Left colon (tissue), 2 donors: ENCODE measurements around the gene FAM204A. TPM values are rescaled to one million over a fixed set of nuclear protein-coding genes. Genes with fewer than 3 reads are reported as not detected.

Experiments used
- ATAC-seq: fragments of 200-7000 bp; cut with Tn5 transposase; one replicate; pipeline ENCODE4 v1.9.1; 2020; ENCODE audit warnings: mild to moderate bottlenecking, moderate library complexity
- DNase-seq, 2 donors: peaks; one replicate each; pipeline ENCODE4 v3.0.0-alpha.2; 2020
- intact Hi-C, 2 donors: fragments of 100-400 bp; cut with DNase I in 1 of 2; cut with micrococcal nuclease in 1 of 2; formaldehyde crosslinking; loops; one replicate each; pipeline versions ENCODE4 v1.11.2 to v1.14.0; 2022; cut with DNase I, micrococcal nuclease
- total RNA-seq, 2 donors: library from RNA; stranded (reverse); fragmentation: NEBNext Ultra II Directional; extraction: Animal tissue kit (Norgen Biotek cat#: 25700); gene quantifications; one replicate each; pipeline ENCODE4 v1.2.1, GENCODE V29; 2021
- donor health status: DM: no; HTN: no; CAD: no.
- donor health status: DM: yes; HTN: yes; CAD: no.

Gene FAM204A
- total RNA-seq, 2 donors from 2014 or later: 48.8 to 49.5 TPM

DNA sequence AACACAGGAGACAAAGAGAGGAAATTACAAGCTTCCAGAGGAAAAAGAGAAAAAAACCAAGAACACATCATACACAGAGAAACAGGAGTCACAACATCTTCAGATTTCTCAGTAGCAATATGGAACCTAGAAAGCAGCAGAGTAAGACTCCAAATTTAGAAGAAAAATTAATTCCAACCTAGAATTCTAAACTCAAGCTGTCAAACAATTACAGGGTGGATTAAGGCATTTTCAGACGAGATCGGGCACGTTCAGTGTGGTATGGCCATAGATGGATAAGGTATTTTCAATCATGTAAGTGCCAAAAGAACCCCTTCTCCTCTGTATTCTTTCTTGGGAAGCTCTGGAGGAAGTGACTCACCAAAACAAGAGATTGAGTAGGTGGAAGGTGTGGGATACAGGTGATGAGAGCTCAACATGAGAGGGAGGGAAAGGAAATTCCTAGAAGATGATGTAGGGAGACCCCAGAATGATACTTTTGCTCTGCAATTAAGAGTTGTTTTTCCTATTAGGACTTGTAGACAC lies 51.6 kb downstream of the FAM204A start:
- intact Hi-C loops: no loop called here
- ATAC-seq (no peak), DNase-seq (no peak)

DNA sequence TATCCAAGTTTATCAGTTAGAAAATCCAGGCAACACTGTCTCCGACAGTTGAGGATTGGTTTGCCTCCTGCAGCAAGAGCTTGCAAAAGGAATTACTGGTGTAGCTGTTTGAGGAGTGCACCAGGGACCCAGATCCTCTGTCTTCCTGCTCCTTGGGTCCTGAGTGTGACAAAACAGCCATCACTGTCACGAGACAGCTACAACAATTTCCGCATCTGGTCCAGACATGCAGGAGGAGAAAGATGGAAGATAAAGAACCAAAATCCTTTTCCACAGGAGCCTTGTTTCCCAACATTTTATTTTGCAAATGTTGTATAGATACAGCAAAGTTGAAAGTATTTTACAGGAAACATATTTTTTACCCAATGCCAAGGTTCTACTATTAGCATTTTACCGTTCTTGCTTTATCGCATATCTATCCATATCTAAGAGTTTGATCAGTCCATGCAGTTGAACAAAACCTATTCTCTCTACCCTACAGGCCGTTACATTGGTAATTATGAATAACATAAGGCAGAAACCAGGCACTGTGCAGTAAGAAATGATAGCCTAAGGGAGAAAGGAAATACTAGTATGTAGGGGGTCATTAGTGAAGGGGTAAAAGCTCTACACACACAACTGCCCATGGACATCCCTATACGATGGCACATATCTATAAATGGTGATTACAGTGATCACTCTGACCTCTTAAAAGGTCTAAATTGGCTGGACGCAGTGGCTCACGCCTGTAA lies 54.9 kb downstream of the FAM204A start:
- intact Hi-C loops: no loop called here
- no peak for ATAC-seq
- DNase-seq: no peak

DNA sequence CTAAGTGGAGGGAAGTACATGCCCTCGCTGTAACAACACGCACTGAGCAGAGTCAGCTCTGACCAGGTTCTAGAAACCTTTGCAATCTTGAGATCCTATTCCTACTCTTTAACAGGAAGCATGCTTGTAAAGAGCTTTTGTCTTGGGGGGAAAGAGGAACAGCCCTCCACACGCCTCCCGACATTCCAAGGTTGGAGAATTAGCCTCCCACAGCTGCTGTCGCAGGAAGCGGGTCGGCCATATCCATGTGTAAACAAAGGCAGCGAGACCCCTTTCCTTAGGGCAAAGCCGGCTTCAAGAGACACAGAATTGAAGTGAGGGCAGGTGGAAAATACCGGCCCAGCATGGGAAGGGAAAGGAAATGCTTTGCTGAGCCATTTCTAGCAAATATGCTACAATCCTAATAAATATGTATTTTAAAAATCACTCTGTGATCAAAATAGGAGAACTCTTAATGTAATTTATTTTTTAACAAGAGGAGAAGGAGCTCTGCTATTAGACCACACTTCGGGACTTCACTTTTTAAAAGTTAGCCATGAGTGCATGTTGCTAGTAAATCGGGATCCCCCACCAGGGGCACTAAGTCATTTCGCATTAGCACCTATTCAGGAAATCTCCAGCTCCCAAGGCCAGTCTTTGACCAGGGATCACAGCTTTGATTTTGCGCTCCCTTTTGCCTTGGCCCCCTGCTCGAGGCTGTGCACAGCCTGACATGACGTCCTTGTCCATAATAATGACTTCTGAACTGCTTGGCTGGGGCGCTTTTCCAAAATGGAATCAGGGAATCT lies 55.9 kb downstream of the FAM204A start:
- no peak for ATAC-seq
- intact Hi-C loops: no loop called here
- no peak for DNase-seq

DNA sequence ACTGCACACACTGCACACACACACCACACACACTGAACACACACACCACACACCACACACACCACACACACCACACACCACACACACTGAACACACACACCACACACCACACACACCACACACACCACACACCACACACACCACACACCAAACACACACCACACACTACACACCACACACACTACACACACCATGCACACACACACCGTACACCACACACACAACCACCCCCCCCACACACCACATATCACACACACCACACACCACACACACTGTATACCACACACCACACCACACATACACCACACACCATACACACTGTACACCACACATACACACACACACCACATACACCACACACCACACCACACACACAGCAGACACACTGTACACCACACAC lies 59.5 kb downstream of the FAM204A start:
- intact Hi-C loops: no loop called here
- DNase-seq: no peak
- ATAC-seq: no peak

DNA sequence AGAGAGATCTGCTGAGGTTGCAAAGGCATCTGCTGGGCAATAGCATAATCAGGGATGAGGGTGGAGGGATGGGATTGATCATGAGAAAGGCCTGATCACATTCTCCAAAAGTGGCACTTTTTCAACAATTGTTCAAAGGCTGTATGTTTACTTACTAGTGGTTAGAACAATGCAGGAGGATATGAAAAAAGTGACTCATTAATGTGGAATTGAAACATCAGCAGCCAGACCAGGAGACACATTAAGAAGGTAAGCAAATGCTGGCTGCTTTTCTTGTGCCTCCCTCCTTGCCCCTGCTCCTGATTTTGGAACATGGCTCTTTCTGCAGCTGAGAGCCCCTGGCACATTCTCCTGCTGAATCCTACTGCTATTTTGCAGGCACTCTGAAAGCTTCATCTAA lies 63.5 kb downstream of the FAM204A start:
- no peak for DNase-seq
- intact Hi-C loops: no loop called here
- no peak for ATAC-seq

DNA sequence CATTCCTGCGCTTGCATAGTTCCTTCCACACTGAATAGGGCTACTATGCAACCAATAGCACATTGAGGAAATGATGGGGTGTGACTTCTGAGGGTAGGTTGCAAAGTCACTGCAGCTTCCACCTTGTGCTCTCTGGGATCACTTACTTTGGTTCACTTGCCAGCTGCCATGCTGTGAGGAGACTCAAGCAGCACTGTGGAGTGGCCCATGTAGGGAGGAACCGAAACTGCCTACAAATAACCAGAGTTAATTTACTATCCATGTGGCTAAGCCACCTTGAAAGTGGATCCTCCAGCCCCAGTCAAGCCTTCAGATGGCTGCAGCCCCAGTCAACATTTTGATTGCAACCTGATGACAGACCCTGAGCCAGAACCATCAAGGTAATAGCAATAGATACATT lies 64.3 kb downstream of the FAM204A start:
- DNase-seq (no peak), ATAC-seq (no peak)
- intact Hi-C loops: no loop called here

DNA sequence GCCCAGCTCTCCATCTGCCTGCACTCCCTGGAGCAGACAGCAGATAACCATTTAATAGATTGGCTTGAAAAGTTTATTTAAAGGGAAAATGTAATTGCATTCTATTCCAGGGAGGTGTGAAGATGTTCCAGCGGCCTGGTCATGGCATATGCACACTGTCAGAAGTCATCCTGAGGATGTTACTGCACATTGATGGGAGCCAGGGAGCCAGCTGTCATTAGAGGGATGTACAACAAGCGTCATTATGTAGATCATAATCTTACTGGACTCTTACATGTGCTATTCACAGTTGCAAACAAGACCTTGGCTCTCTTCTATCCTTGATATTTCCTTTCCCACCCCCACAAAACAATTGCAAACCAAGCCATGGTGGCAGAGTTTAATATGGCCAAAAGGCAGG lies 65.4 kb downstream of the FAM204A start:
- intact Hi-C loops: no loop called here
- DNase-seq (no peak), ATAC-seq (no peak)

DNA sequence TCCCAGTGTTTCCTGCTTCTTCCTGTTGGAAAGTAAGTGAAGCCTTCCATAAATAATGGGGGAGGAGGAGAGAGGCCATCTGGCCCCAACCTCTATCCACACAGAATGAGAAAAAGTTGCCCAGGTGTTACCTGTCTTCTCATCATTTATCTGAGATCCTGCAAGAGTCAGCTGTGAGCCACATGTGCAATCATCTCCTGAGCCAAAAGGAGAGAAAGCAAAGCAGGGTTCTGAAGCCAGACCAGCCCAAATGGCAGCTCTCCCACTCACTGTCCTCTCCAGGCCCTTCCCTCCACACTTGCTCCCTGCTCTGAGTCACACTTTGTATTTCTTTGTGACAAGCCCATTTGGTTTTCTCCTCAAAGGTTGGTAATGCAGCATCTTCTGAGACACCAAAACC lies 65.9 kb downstream of the FAM204A start:
- no peak for ATAC-seq
- intact Hi-C loops: no loop called here
- peak in 1 of 2 donors; percentile 26 for DNase-seq

DNA sequence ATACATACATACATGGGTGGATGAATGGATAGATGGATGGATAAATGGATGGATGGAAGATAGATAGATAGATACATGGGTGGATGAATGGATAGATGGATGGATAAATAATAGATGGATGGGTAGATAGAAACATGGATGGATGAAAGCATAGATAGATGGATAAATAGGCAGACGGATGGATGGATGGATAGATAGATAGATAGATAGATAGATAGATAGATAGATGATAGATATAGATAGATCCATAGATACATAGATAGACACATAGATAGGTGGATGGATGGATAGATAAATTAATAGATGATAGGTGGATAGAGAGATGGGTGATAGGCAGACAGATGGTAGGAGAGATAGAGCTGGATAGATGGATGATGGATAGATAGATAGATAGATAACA lies 68.5 kb downstream of the FAM204A start:
- ATAC-seq (no peak), DNase-seq (no peak)
- intact Hi-C loops: no loop called here

DNA sequence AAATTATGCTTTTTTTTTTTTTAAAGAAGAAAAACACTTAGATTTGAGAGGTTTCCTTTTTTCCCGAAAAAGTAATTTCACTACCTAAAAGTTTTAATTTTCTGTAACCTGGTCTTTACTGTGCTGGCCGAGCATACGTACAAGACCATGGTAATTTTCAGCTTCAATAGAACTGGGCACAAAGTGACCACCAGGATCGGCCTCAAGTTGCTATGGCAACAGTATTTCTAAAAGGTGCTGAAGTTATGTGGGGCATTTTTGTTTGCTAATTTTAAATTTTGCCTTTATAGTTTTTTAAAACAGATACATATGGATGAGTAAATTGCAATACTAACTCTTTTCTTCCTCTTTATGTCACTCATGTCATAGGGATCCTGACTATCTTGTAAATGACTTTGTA lies 69.4 kb downstream of the FAM204A start:
- DNase-seq: no peak
- intact Hi-C loops: no loop called here
- no peak for ATAC-seq

DNA sequence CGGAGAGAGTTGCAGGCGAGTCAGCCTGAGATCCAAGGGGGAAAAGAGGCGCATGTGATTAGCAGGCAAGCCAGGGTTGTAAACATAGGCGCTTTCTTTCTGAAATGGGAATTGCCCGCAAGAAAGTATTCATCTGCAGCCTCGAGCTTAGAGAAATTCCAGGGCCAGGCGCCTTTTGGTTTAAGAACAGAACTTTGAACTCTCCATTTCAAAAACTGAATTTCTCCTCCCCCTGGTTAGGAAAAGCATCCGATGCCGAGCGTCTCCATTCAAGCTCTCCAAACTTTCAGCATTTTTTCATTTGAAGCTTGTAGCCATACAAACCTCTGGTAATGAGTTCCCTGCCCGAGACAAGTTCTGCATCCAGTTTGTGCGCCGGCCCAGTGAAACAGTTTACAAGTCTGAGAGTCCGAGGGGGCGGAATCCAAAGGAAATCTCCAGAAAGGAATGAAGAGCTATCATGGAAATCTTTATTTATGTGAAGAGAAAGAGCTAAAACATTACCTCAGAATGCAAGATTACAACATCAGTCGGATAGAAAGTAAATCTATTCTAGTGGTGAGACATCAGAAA lies 69.9 kb downstream of the FAM204A start:
- DNase-seq: no peak
- intact Hi-C loops: no loop called here
- ATAC-seq: no peak

DNA sequence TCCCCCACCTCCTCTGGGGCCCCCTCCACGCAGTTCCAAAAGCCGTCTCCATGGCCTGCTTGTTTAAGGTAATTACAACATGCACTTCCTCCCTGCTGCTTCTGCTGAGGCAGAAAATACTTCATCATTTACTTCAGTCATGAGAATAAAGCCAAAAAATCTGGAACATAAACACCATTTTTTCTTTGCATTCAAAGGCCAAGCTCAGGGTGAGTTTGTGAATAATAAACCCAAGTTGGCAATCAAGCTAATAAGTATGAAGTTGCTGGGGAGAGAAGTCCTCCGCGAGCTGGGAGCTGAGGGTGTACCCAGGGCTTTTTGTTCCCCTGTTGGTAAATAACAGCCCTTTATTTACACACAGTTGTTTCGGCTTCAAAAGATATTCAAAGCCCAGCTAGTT lies 70.5 kb downstream of the FAM204A start:
- intact Hi-C loops: no loop called here

DNA sequence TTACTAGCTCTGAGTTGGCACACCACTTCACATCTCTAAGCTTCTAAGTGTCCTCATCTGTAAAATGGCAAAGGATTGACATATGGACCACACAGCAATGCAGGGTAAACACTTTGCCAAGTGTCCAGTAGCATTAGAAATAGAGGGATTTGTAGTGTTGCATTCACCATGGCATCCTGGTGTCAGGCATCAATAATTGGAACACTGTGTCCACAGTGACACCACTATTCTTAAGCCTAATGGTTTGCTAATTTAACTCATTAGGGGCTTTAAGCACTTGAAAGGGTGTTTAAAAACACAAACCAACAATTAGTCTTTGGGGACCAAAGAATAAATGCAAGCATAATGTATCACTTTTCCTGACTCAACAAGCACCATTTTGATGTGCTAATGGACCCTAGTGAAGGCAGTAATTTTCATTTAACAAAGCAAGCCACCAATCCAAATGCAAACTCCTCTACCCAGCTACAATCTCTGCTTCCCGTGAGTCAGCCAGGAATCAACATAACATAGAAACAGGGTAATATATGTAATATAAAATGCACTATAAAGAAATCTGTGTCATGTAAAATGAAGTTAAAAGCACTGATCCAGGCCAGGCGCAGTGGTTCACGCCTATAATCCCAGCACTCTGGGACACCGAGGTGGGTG lies 75.9 kb downstream of the FAM204A start:
- DNase-seq: no peak
- intact Hi-C loops: no loop called here
- no peak for ATAC-seq

More for the DNA sequence above, 70.5 kb downstream of the FAM204A start:
- ATAC-seq: no peak
- DNase-seq: no peak

DNA sequence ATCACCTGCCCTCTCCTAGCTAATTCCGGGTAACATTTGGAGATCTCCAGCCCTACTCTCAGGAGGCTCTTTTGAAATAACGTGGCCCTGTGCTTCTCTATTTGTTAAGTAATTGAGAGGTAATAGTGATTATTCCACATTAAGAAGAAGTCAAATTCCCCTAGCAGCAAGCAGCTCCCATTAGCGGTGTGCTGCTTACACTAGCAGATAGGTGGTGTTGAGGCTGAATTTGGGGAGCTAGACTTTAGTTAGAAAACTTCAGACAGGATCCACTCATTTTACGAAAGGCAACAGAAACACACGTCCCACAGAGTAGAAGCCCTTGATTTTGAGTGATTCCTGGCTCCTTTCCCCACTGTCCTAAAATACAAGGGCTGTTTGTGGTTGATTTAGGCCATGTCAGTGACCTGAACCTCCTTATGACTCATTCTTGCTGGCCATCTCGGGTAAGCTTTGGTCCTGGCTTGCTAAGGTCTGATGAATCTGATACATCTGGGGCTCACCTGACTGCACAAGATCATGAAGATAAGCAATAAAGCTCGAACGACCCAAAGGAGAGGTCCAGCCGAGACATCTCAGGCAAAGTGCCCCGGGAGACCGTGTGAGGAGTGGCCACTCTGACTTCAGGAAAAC lies 77.2 kb downstream of the FAM204A start:
- no peak for ATAC-seq
- DNase-seq: no peak
- intact Hi-C loops: no loop called here

DNA sequence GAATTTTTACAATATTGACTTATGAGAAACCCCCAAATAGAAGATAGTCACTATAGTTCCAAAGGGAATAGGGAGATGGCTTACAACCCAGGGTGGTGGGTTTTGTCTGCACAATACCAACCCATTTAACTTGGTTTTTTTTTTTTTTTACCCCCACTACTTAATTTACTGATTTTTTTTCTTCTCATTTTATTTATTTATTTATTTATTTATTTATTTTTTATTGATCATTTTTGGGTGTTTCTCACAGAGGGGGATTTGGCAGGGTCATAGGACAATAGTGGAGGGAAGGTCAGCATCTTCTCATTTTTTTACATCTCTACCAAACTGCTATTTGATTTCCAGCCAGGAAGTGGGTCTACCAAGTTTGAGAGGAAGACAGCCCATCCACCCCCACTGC lies 77.9 kb downstream of the FAM204A start:
- DNase-seq: no peak
- ATAC-seq: no peak
- intact Hi-C loops: no loop called here

DNA sequence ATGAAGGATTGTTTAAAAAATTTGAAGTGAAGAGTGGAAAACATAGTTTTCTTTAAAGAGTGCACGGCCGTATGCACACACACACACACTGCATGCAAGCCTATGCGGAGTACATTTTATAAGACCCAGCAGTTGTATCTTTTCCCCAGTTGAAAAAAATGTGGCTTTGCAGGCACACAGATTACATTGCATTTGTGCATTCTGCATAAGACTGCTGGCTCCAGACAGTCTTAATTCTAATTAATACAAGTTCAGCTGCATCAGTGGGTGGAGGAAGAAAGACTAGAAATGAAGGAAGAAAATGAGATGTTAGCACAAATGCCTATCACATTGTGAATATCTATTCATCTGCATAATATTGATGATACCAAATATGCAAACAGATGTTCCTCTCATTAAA lies 79.6 kb downstream of the FAM204A start:
- intact Hi-C loops: no loop called here
- no peak for ATAC-seq
- DNase-seq: no peak

DNA sequence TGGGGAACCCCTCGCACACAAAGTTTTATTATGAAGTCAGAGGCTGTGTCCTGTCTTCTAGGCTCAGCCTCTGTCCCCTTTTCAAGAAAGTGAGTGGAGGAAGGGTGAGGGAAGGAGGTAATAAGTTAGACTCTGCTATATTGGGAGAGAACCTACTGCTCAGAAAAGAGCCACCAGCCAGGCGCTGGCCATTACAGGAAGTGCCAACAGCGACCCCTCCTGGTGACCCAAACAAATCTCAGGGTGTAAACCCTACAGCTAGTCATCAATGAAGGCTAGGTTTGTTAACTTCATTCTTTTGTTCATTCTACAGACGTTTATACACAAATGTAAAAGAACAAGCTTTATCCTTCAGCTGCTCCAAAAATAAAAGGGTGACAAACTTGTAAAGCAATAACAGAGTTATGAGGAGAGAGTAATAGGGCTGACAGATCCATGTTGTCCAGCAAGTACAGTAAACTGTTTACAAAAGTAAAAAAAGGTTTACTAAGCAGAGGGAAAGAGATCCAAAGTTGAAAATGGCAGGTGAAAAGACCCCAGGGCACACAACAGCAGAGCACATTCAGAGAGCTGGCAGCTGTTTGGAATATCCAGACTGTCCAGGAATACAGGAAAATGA lies 82.7 kb downstream of the FAM204A start:
- peak in 1 of 2 donors; percentile 49 for DNase-seq
- intact Hi-C loops: no loop called here
- peak; percentile 68 for ATAC-seq

DNA sequence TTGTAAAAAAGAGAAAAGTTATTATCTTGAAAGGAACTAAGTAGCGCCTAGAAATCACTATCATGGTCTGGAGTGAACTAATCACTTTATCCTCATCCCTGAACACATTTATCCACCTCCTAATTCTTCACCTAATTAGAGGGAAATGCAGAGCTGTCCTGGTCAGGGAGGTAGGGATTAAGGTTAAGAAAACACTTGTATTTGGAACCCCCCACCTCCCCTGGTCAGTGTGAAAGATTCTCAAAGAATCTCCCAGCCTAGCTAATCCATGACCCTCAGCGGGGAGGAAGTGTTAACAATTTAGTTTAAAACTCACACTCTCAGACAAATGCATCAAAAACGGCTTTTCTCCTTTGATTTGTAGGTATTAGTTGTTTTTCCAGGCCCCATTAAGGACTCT lies 83.8 kb downstream of the FAM204A start:
- DNase-seq (no peak), ATAC-seq (no peak)
- intact Hi-C loops: no loop called here
